SKM-1 (cell line): ENCODE data around the gene STON2.

Experiments
- DNase-seq: peaks from one replicate; lab custom pipeline; 2025; ENCODE audit not compliant: unreplicated experiment; lab: John Stamatoyannopoulos, UW

STON2 gene

DNA sequence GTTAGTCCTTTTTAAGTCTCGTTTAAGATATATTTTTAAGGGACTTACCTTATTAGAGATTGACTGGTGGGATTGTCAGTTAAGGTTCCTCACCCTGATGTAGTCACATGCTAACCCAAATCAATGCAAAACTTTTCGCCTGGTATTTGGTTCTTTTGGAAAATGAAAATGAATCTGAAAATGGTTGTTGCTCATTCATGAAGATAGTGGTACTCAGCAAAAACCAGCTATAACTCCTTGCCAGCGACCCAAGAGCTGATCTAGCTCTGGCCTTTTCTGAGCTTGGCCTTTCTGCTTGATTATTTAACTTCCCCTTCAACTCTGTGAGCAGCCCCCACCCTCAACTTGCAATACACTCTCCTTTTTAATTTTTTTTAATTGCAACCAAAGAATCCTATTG is 94.4 kb downstream of the STON2 start:
- no peak for DNase-seq

- no peak for DNase-seq
Observed at GRCh38 chr14:81305065-81305464, 95.1 kb downstream of the STON2 start.

DNA sequence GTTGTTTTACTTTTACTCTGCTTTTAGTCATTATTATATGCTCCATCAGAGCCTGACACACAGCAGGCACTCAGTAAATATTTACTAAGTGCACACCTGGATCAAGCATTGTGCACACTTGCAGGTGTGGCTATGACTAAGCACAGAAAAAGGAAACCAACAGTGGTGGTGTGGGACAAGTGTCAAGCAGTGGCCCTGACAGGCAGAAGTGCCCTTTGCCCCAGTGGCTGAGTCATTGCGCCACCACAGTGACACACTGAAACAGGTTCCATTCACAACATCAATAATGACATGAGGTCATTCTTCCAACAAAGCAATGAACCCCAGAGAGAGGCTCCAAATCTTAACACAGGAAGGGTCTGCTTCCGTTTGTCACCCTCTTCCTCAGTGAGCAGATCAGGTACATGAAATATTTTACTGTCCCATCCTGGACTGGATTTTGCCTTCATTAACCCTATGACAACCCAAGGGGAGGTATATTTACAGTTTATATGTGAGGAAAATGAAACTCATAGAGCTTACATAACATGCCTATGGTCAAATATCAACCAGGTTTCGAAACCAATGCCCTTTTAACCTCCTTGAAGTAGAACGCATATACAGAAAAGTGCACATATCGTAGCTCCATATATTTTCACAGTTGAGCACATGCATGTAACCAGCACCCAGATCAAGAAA is 96.7 kb downstream of the STON2 start:
- DNase-seq: no peak

DNA sequence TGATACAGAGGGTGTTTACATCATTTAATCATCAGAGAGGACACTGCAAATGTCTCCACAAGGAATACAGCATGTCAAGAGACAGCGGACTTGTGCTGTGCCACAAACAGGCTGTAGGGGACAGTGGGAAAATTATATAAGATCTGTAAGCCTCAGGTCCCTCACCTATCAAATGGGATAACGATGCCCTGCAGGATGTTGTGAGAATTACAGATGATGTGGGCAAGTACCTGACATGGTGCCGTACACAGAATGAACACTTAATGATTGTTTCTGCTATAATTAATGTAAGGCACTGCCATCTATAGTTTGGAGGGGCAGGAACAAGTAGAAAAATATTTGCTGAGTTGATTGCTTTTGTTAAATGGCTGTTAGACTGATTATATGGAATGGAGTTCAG is 97.5 kb downstream of the STON2 start:
- DNase-seq: no peak

- no peak for DNase-seq
Observed at GRCh38 chr14:81301813-81302212, 98.3 kb downstream of the STON2 start.

GRCh38 chr14:81301371-81301770 is 98.8 kb downstream of the STON2 start:
- no peak for DNase-seq

DNA sequence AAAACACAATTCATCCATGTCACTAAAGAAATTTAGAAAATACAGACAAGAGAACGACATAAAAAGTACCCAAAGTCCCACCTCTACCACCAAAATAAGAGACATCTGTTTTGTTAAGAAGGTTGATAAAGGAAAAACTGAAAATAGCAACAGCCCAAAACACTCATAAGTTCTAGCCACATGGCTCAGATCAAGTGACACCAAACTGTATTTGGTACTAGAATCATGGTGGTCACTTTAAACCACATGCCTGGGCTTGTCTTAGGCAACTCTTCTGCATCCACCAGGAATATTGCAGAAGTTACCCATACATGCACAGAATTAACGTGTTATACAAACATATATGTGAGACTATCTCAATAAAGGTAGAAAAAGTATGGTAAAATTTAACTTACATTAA is 101.2 kb downstream of the STON2 start:
- DNase-seq: no peak

DNA sequence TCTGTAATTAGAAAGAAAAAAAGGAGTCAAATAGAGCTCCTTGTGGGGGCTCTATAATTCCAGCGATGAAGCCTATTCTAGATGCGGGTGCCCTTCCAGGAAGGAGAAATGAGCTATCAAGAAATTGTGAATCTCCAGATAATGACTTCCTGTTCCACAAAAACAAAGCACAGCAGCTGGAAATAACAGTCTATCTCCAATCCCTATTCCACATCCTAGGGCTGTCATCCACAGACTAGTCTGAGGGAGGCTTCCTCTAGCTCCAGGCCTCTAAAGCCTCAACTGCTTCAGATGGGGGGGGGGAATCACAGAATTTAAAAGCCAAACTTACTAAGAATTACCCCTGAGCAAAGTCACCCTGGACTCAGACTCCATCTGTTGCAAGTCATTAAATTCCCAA is 102.0 kb downstream of the STON2 start:
- DNase-seq: no peak

DNA sequence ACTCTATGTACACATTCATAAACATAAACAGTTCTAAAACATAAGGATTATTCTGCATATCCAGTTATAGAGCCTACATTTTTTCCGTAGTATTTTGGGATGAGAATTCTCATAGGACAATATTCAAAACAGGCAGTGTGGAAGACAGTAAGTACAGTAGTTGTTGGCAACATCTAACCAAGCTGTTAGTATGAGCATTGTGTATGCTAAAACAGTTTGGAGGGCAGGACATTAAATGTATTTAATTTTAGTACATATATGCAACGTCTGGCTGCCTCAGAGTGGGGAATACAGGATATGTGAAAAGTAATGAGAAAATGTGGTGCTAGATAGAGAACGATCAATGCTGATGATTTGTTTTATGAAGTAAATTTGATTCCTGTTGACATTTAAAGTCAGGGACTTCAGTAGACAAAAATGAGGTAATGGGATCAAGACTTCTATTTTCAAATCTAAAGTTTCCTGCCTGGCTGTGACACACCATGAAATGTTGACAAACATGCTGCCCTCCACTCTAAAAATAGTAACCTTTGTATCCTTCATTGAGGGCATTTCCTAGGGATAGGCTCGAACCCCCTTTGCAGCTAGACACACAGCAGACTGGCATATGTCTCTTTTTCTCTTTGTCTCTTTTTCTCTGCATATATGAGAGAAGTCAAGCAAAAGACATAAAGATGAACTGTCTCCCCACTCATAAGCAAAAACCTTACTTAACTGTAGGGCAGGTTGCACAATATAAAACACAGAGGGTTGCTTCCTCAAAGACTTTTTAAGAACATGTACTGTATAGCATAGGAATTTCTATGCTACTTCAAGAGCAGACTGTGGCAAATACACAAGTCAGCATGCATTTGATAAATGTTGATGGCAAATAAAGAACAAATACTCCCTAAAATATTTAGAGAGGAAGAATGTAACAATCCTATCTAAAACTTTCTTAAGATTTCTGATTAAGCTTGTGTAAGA is 103.9 kb downstream of the STON2 start:
- peak; percentile 46 for DNase-seq

DNA sequence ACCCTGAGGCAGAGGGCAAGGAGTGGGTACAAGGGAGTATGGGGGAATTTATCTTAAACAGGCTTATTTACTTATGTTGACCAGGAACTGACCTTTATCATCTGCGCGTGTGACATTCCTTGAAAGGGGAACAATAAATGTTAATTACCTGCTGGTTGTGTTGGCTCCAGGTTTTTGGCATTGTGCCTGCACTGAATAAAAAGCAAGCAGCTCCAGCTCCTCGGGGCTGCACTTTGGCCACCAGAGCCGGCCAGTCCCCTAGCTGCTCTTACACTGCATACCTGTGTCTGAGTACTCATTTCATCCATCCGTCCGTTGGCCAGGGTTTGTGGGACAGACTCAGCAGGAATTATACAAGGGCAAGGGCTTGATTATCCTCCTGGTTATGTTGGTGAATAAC is 110.6 kb downstream of the STON2 start:
- DNase-seq: no peak

- no peak for DNase-seq
Observed at GRCh38 chr14:81286574-81287370, 113.4 kb downstream of the STON2 start.

DNA sequence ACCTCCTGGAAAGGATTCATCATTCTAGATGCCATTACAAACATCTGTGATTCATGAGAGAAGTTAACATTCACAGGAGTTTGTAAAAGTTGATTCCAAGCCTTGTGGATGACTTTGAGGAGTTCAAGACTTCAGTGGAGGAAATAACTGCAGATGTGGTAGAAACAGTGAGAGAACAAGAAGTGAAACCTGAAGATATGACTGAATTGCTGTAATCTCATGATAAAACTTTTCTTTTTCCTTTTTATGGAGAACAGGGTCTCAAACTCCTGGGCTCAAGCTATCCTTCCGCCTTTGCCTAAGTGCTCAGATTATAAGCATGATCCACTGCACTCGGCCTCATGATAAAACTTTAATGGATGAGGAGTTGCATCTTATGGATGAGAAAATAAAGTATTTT is 114.9 kb downstream of the STON2 start:
- no peak for DNase-seq

GRCh38 chr14:81281332-81281731 is 118.8 kb downstream of the STON2 start:
- DNase-seq: no peak

- no peak for DNase-seq
Observed at GRCh38 chr14:81280136-81280791, 119.9 kb downstream of the STON2 start.

- DNase-seq: no peak
Observed at GRCh38 chr14:81277096-81277495, 123.0 kb downstream of the STON2 start.

DNA sequence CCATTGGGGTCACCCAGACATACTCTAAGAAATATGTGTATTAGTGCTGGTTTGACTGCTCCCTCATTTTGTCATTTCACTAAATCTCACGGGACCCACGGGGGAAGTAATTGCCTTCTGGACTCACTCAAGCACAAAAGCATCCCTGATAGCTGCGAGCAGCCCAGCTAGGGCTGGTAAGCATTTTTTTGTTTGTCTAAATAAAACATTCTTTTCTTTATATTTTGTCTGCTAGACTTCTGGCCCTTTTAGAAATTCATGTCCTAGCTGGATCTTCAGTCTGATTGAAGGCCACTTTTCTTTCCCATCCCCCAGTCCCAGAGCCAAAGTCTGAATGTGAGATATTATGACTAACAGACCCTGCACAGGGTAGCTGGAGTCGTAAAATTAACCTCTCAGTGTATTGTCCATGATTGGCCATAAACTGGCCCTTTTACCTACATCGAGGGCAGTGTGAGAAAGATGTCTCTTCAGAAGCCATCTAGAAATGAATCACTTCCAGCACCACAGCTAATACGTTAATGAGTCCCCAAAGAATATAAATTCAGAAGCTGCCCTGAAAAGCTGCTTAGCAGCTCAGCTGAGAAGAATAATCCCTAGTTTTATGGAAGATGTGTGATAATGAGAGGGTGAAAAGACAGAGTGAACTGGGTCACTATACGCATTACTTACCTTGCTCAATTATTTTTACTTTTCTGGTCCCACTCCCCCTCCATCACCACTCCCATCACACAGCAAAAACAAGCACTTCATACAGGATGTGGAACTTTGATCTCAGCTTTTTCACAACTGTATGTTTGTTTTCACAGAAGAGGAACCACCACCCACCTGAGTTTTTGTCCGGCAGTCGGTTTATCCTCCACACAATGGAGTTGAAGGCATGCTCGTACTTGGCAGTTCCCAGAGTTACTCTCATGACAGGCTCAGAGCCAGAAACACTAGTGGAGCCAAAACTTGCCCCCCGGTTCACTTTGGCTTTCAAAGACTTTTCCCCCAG is 123.8 kb downstream of the STON2 start:
- no peak for DNase-seq

GRCh38 chr14:81275305-81276072 is 124.6 kb downstream of the STON2 start:
- DNase-seq: no peak

GRCh38 chr14:81273961-81274575 is 126.1 kb downstream of the STON2 start:
- no peak for DNase-seq

GRCh38 chr14:81273521-81273920 is 126.6 kb downstream of the STON2 start:
- DNase-seq: no peak
